Hematopoietic multipotent progenitor cell treated with erythropoietin and hydrocortisone succinate and interleukin-3 and kit ligand, for 17 days (in vitro differentiated cells): Measurements from ENCODE around the gene MRS2.
A peak's percentile ranks its signal among the peaks of the same experiment; 100 is the strongest.
"Not testable (repeated sequence)": the region's sequence is repeated elsewhere in the genome, so short reads cannot be mapped to it uniquely, and the experiment has no call there.

Experiments
- DNase-seq: peaks from one replicate; pipeline ENCODE4 v3.0.0-alpha.2; 2015; ENCODE audit warnings: low spot score

Gene MRS2

GRCh38 chr6:24387818-24388217, 14.9 kb upstream of the MRS2 start:
- DNase-seq: no peak

DNA sequence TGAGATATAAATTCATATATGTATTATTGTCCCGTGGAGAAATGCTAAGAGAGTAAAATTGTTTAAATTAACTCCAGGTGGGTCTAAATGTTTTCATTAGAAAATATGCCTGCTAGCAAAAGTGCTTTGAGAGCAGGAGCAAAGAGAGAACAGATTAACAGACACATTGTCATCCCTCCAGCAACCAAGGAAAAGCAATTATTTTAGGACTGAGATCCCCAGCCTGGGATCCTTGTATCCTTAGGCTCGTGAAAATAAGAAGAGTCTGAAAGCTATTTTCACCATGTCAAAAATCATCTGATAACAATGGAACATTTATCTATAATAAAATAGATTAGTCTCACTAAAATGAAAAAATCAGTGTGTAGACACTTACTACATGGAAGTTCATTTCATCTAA, 11.5 kb upstream of the MRS2 start:
- no peak for DNase-seq

- no peak for DNase-seq
Observed at GRCh38 chr6:24391756-24392405, 10.9 kb upstream of the MRS2 start.

- no peak for DNase-seq
Observed at GRCh38 chr6:24394061-24394779, 8.5 kb upstream of the MRS2 start.

- DNase-seq: no peak
Observed at GRCh38 chr6:24394780-24395437, 7.8 kb upstream of the MRS2 start.

DNA sequence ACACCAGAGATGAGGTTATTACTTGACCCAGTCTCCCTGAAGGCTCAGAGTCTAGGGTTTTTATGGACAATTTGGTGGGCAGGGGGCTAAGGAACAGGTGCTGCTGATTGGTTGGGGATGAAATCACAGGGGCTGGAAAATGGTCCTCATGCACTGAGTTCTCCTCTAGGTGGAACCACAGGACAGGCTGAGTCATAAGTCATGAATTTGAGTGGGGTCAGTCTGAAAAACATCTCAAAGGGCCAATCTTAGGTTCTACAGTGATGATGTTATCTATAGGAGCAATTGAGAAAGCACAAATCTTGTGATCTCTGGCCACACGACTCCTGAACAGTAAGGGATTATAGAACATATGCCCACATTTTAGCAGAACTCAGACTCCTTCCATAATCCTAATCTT, 5.9 kb upstream of the MRS2 start:
- DNase-seq: no peak

- no peak for DNase-seq
Observed at GRCh38 chr6:24397631-24398030, 5.1 kb upstream of the MRS2 start.

GRCh38 chr6:24400045-24401039, 2.4 kb upstream of the MRS2 start:
- DNase-seq: not testable (repeated sequence)

GRCh38 chr6:24401458-24401857, 1.3 kb upstream of the MRS2 start:
- DNase-seq: no peak

DNA sequence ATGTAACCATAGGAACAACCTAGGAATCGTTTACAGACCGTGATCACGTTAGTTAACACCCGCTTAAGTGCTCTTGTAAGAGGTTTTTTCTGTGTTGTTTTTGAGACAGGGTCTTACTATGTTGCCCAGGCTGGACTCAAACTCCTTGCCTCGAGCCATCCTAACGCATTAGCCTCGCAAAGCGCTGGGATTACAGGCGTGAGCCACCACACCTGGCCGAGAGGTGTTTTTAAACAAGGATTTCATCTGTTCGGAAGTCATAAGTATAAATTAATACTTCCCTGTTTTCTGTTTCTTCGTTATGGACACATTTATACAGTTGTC, 727 bp downstream of the MRS2 start:
- no peak for DNase-seq

DNA sequence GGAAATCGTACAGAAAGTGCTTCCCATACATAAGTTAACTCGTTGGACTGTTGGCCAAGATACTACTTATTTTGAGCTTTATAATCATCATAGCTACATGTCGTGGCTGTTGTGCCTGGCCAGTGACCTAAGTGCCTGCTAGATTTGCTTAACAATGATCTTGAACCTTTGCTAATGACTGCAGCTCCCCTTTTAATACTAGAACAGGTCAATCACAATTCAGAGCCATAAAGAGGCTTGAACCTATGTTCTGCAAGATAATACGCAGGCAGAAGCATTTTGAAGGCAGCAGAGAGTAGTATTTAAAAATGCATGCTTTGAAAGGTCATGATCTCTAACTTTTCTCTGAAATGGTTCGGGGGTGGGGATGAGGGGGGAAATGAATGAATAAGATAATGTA, 2.5 kb downstream of the MRS2 start:
- DNase-seq: no peak

- DNase-seq: no peak
Observed at GRCh38 chr6:24408719-24409410, 6.1 kb downstream of the MRS2 start.

DNA sequence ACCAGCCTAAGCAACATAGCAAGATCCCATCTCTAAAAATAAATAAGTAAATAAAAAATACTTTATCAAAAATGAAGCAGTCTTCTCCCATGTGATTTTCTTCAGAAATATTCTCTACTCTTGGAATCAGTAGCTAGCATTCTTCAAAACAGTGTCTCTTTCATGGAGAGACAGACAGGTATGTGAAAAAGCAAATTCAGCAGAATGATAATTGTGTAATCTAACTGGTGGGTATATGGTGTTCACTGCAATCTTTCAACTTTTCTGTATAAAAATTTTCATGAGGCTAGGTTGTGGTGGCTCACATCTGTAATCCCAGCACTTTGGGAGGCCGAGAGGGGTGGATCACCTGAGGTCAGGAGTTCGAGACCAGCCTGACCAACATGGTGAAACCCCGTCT, 7.9 kb downstream of the MRS2 start:
- no peak for DNase-seq

- no peak for DNase-seq
Observed at GRCh38 chr6:24412294-24412693, 9.6 kb downstream of the MRS2 start.

- DNase-seq: not testable (repeated sequence)
Observed at GRCh38 chr6:24414531-24414930, 11.8 kb downstream of the MRS2 start.

DNA sequence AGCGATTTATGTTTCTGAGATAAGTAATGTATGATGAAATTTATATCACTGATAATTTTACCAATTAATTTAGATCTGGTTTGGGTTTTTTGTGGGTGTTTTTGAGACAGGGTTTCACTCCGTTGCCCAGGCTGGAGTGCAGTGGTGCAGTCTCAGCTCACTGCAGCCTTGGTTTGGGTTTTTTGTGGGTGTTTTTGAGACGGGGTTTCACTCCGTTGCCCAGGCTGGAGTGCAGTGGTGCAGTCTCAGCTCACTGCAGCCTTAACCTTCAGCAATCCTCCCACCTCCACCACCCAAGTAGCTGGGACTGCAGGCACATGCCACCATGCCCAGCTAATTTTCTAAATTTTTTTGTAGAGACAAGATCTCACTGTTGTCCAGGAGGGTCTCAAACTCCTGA, 13.0 kb downstream of the MRS2 start:
- no peak for DNase-seq

GRCh38 chr6:24419526-24419925, 16.8 kb downstream of the MRS2 start:
- DNase-seq: no peak

GRCh38 chr6:24425091-24425490, 22.4 kb downstream of the MRS2 start:
- no peak for DNase-seq

DNA sequence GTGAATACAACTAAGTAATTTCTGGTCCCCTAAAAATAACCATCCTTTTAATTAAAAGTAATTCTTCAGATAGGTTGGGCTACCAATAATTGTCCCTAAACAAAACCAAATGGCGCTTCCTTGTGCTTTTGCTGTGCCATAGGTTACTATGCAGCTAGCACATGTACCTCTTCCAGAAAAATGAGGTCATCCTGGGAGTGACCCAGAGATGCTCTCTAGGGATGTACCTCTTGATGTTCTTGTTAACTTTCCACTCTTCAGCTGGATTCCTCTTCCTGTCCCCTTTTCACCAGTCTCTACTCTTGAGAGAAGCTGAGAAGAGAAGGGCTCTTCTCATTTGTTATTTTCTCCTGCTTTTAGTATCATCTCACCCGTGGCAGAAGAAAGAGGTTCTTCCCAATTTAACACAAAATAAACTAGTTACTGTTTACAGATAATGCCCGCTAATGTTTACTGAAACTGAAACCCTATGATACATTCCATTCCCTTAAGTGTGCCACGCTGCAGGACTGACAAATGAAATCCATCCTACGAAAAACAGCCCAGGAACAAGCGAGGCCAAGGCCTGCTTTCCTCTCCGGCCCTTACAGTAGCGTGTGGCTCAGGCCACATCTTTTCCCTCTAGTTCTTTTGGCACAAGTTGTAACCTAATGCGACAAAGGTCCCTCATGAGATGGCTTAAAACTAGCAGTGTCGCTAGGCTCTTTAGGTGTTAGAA, 24.2 kb downstream of the MRS2 start:
- no peak for DNase-seq

GRCh38 chr6:24428615-24429014, 25.9 kb downstream of the MRS2 start:
- DNase-seq: peak; percentile 52

- no peak for DNase-seq
Observed at GRCh38 chr6:24429146-24429545, 26.4 kb downstream of the MRS2 start.
